K562 (cell line): ENCODE measurements around the gene SIRT5. TPM values are rescaled to one million over a fixed set of nuclear protein-coding genes. Genes with fewer than 3 reads are reported as not detected.

Source experiments
- CC2D1A ChIP-seq: fragments of 450-650 bp; IDR thresholded peaks from 2 replicates; pipeline ENCODE4 v1.6.1; 2017; ENCODE audit warnings: mild to moderate bottlenecking
- GTF2E2 ChIP-seq: fragments of 200-800 bp; sonication (Bioruptor generic); IDR thresholded peaks from 2 replicates; pipeline ENCODE4 v1.6.1; 2016; ENCODE audit warnings: missing genetic modification characterization, missing compliant biosample characterization
- NUFIP1 ChIP-seq: fragments of 450-650 bp; IDR thresholded peaks from 2 replicates; pipeline ENCODE4 v1.6.1; 2018; ENCODE audit not compliant: partially characterized antibody
- SNRNP70 ChIP-seq: fragments of 200-400 bp; formaldehyde crosslinking; optimal IDR thresholded peaks from 2 replicates; pipeline ENCODE3; 2017; ENCODE audit warnings: low read depth, low read length
- ZNF24 ChIP-seq: fragments of 450-650 bp; IDR thresholded peaks from 2 replicates; pipeline ENCODE4 v1.6.1; 2016
- ZNF395 ChIP-seq: fragments of 200-800 bp; sonication (Bioruptor generic); IDR thresholded peaks from 2 replicates; pipeline ENCODE4 v1.6.1; 2017; ENCODE audit warnings: missing genetic modification characterization, missing compliant biosample characterization
- ZNF444 ChIP-seq: fragments of 250-450 bp; sonication (Bioruptor Pico); IDR thresholded peaks from 2 replicates; pipeline ENCODE4 v1.4.0; 2020; ENCODE audit warnings: mild to moderate bottlenecking, moderate library complexity
- polyA plus RNA-seq, 8 experiments: library from polyadenylated mRNA; depleted of rRNA in 4 of 8; stranded (reverse) in 5 of 8; unstranded in 3 of 8; fragments of >200 nt; fragmentation: Nextera tagmentation in 2 of 8; fragmentation: Illumina TruSeq in 1 of 8; extraction: Ambion mirVana in 2 of 8; extraction: Trizol in 1 of 8; gene quantifications; 2 replicates each; pipeline versions ENCODE4 v1.2.1 to v1.2.3, GENCODE V29; 2011 to 2014; ENCODE audit warnings: inconsistent platforms in 1 of 8, missing spikeins in 1 of 8
- total RNA-seq, 7 experiments: library from RNA; depleted of rRNA in 6 of 7; stranded (reverse); fragments of >200 nt in 6 of 7; fragmentation: Illumina TruSeq in 2 of 7; extraction: Trizol in 2 of 7; gene quantifications; 2 replicates each; pipeline versions ENCODE4 v1.2.1 to v1.2.3, GENCODE V29; 2011 to 2021; ENCODE audit warnings: low replicate concordance in 1 of 7
- TF ChIP-seq, protein P1 (sequence below): fragments of 450-650 bp; IDR thresholded peaks from 2 replicates; pipeline ENCODE4 v1.6.1; 2017; ENCODE audit warnings: antibody characterized with exemption, mild to moderate bottlenecking
- TF ChIP-seq, protein P2 (sequence below): fragments of 200-600 bp; sonication (generic); IDR thresholded peaks from one replicate; pipeline ENCODE4 v1.6.1; 2012; ENCODE audit warnings: mild to moderate bottlenecking, low read depth, low read length, inconsistent platforms

Gene SIRT5
- total and polyA plus RNA-seq, 9 of the 15 experiments (the other 6 are each of a cell fraction or from before 2014, with no cell fraction given), result 2.1 to 15.7 (median 11.4) TPM

- TF ChIP-seq, protein P1, sequence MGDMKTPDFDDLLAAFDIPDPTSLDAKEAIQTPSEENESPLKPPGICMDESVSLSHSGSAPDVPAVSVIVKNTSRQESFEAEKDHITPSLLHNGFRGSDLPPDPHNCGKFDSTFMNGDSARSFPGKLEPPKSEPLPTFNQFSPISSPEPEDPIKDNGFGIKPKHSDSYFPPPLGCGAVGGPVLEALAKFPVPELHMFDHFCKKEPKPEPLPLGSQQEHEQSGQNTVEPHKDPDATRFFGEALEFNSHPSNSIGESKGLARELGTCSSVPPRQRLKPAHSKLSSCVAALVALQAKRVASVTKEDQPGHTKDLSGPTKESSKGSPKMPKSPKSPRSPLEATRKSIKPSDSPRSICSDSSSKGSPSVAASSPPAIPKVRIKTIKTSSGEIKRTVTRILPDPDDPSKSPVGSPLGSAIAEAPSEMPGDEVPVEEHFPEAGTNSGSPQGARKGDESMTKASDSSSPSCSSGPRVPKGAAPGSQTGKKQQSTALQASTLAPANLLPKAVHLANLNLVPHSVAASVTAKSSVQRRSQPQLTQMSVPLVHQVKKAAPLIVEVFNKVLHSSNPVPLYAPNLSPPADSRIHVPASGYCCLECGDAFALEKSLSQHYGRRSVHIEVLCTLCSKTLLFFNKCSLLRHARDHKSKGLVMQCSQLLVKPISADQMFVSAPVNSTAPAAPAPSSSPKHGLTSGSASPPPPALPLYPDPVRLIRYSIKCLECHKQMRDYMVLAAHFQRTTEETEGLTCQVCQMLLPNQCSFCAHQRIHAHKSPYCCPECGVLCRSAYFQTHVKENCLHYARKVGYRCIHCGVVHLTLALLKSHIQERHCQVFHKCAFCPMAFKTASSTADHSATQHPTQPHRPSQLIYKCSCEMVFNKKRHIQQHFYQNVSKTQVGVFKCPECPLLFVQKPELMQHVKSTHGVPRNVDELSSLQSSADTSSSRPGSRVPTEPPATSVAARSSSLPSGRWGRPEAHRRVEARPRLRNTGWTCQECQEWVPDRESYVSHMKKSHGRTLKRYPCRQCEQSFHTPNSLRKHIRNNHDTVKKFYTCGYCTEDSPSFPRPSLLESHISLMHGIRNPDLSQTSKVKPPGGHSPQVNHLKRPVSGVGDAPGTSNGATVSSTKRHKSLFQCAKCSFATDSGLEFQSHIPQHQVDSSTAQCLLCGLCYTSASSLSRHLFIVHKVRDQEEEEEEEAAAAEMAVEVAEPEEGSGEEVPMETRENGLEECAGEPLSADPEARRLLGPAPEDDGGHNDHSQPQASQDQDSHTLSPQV, result 0 out of 2 replicates have a peak, but pooled peaks have one; percentile 11
- no peak for TF ChIP-seq ZNF444 (CRISPR knock-in tag)
- TF ChIP-seq ZNF395 (CRISPR knock-in tag), result no peak
- TF ChIP-seq, protein P2, sequence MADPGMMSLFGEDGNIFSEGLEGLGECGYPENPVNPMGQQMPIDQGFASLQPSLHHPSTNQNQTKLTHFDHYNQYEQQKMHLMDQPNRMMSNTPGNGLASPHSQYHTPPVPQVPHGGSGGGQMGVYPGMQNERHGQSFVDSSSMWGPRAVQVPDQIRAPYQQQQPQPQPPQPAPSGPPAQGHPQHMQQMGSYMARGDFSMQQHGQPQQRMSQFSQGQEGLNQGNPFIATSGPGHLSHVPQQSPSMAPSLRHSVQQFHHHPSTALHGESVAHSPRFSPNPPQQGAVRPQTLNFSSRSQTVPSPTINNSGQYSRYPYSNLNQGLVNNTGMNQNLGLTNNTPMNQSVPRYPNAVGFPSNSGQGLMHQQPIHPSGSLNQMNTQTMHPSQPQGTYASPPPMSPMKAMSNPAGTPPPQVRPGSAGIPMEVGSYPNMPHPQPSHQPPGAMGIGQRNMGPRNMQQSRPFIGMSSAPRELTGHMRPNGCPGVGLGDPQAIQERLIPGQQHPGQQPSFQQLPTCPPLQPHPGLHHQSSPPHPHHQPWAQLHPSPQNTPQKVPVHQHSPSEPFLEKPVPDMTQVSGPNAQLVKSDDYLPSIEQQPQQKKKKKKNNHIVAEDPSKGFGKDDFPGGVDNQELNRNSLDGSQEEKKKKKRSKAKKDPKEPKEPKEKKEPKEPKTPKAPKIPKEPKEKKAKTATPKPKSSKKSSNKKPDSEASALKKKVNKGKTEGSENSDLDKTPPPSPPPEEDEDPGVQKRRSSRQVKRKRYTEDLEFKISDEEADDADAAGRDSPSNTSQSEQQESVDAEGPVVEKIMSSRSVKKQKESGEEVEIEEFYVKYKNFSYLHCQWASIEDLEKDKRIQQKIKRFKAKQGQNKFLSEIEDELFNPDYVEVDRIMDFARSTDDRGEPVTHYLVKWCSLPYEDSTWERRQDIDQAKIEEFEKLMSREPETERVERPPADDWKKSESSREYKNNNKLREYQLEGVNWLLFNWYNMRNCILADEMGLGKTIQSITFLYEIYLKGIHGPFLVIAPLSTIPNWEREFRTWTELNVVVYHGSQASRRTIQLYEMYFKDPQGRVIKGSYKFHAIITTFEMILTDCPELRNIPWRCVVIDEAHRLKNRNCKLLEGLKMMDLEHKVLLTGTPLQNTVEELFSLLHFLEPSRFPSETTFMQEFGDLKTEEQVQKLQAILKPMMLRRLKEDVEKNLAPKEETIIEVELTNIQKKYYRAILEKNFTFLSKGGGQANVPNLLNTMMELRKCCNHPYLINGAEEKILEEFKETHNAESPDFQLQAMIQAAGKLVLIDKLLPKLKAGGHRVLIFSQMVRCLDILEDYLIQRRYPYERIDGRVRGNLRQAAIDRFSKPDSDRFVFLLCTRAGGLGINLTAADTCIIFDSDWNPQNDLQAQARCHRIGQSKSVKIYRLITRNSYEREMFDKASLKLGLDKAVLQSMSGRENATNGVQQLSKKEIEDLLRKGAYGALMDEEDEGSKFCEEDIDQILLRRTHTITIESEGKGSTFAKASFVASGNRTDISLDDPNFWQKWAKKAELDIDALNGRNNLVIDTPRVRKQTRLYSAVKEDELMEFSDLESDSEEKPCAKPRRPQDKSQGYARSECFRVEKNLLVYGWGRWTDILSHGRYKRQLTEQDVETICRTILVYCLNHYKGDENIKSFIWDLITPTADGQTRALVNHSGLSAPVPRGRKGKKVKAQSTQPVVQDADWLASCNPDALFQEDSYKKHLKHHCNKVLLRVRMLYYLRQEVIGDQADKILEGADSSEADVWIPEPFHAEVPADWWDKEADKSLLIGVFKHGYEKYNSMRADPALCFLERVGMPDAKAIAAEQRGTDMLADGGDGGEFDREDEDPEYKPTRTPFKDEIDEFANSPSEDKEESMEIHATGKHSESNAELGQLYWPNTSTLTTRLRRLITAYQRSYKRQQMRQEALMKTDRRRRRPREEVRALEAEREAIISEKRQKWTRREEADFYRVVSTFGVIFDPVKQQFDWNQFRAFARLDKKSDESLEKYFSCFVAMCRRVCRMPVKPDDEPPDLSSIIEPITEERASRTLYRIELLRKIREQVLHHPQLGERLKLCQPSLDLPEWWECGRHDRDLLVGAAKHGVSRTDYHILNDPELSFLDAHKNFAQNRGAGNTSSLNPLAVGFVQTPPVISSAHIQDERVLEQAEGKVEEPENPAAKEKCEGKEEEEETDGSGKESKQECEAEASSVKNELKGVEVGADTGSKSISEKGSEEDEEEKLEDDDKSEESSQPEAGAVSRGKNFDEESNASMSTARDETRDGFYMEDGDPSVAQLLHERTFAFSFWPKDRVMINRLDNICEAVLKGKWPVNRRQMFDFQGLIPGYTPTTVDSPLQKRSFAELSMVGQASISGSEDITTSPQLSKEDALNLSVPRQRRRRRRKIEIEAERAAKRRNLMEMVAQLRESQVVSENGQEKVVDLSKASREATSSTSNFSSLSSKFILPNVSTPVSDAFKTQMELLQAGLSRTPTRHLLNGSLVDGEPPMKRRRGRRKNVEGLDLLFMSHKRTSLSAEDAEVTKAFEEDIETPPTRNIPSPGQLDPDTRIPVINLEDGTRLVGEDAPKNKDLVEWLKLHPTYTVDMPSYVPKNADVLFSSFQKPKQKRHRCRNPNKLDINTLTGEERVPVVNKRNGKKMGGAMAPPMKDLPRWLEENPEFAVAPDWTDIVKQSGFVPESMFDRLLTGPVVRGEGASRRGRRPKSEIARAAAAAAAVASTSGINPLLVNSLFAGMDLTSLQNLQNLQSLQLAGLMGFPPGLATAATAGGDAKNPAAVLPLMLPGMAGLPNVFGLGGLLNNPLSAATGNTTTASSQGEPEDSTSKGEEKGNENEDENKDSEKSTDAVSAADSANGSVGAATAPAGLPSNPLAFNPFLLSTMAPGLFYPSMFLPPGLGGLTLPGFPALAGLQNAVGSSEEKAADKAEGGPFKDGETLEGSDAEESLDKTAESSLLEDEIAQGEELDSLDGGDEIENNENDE, result no peak
- no peak for TF ChIP-seq SNRNP70
- 0 out of 2 replicates have a peak, but pooled peaks have one; percentile 67 for TF ChIP-seq ZNF24
- 0 out of 2 replicates have a peak, but pooled peaks have one; percentile 62 for TF ChIP-seq CC2D1A
- TF ChIP-seq GTF2E2 (tag), result peak; percentile 86
- TF ChIP-seq NUFIP1, result peak; percentile 58
Measured at GRCh38 chr6:13614926-13615791, 40.8 kb downstream of the SIRT5 start, which contains the start of gene NOL7 (continued).
